HG03457 (cell line): ENCODE measurements around the gene RPS6KA2.
A peak's percentile ranks its signal among the peaks of the same experiment; 100 is the strongest.

ENCODE experiments used
- ATAC-seq: cut with Tn5 transposase; IDR thresholded peaks from one replicate; pipeline ENCODE4 v1.9.1; 2021; ENCODE audit warnings: moderate number of reproducible peaks; ENCODE audit not compliant: unreplicated experiment

RPS6KA2 gene

GRCh38 chr6:166436195-166437139 lies 190.6 kb downstream of the RPS6KA2 start:
- ATAC-seq: no peak

- no peak for ATAC-seq
These were observed 191.5 kb downstream of the RPS6KA2 start for GRCh38 chr6:166435574-166435973.

GRCh38 chr6:166434336-166434735 lies 192.7 kb downstream of the RPS6KA2 start:
- no peak for ATAC-seq

- no peak for ATAC-seq
These were observed 194.0 kb downstream of the RPS6KA2 start for GRCh38 chr6:166433096-166433495.

- no peak for ATAC-seq
These were observed 196.8 kb downstream of the RPS6KA2 start for GRCh38 chr6:166430269-166430668.

- no peak for ATAC-seq
These were observed 202.6 kb downstream of the RPS6KA2 start for GRCh38 chr6:166424431-166424830.

GRCh38 chr6:166423781-166424180 lies 203.3 kb downstream of the RPS6KA2 start:
- ATAC-seq: no peak

GRCh38 chr6:166423051-166423745 lies 203.9 kb downstream of the RPS6KA2 start:
- no peak for ATAC-seq

GRCh38 chr6:166422201-166422940 lies 204.7 kb downstream of the RPS6KA2 start:
- no peak for ATAC-seq

GRCh38 chr6:166420351-166420750 lies 206.7 kb downstream of the RPS6KA2 start:
- no peak for ATAC-seq

- no peak for ATAC-seq
These were observed 207.3 kb downstream of the RPS6KA2 start for GRCh38 chr6:166419717-166420116.

- peak; percentile 96 for ATAC-seq
These were observed 207.8 kb downstream of the RPS6KA2 start for GRCh38 chr6:166419286-166419685.

GRCh38 chr6:166418691-166419143 lies 208.3 kb downstream of the RPS6KA2 start:
- ATAC-seq: no peak

- no peak for ATAC-seq
These were observed 209.8 kb downstream of the RPS6KA2 start for GRCh38 chr6:166417285-166417691.

- ATAC-seq: no peak
These were observed 211.2 kb downstream of the RPS6KA2 start for GRCh38 chr6:166415833-166416347.

GRCh38 chr6:166415306-166415705 lies 211.7 kb downstream of the RPS6KA2 start:
- no peak for ATAC-seq

GRCh38 chr6:166413491-166413951 lies 213.5 kb downstream of the RPS6KA2 start:
- no peak for ATAC-seq

- ATAC-seq: no peak
These were observed 214.1 kb downstream of the RPS6KA2 start for GRCh38 chr6:166412911-166413384.

GRCh38 chr6:166412156-166412910 lies 214.7 kb downstream of the RPS6KA2 start:
- no peak for ATAC-seq

GRCh38 chr6:166411721-166412151 lies 215.3 kb downstream of the RPS6KA2 start:
- ATAC-seq: no peak
